ENCODE results near the gene CNTNAP3B. TPM values are rescaled to one million over a fixed set of nuclear protein-coding genes. Genes with fewer than 3 reads are reported as not detected.
A peak's percentile ranks its signal among the peaks of the same experiment; 100 is the strongest.
"Not testable (repeated sequence)": the region's sequence is repeated elsewhere in the genome, so short reads cannot be mapped to it uniquely, and the experiment has no call there.

CNTNAP3B gene
- total and polyA plus RNA-seq, 10 donors = 1.6 to 31.0 (median 12.5) TPM

DNA sequence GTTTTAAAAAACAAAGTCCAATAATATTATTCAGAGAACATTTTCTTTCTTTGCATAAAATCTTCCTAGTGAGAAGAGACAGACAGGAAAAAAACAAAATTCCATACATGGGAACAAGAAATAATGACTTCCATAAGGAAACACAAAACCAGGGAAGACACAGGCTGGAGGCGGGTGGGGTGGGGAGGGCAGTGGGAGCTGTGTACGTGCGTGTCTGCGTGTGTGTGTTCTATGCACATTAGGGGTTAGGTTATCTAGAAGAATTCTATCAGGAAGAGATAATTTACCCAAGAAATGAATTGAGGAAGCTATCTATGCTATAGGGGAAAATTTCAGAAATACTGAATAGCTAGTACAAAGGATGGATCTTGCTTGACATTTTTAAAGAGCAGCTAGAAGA, 58.2 kb downstream of the CNTNAP3B start:
- H3K9me3 ChIP-seq; H3K27me3 ChIP-seq (replicated peaks in 1 of 7); H3K27ac ChIP-seq; H3K36me3 ChIP-seq; H3K4me3 ChIP-seq; intact Hi-C loops (cut with DNase I; ENCODE audit: low total_unique reads); H3K4me1 ChIP-seq; DNase-seq: not testable (repeated sequence)
- WGBS, 5 donors = 50 to 80% methylated on average over 1 of the region's 4 CpGs; no CpG with 5 or more reads in 3 of the 5 donors

DNA sequence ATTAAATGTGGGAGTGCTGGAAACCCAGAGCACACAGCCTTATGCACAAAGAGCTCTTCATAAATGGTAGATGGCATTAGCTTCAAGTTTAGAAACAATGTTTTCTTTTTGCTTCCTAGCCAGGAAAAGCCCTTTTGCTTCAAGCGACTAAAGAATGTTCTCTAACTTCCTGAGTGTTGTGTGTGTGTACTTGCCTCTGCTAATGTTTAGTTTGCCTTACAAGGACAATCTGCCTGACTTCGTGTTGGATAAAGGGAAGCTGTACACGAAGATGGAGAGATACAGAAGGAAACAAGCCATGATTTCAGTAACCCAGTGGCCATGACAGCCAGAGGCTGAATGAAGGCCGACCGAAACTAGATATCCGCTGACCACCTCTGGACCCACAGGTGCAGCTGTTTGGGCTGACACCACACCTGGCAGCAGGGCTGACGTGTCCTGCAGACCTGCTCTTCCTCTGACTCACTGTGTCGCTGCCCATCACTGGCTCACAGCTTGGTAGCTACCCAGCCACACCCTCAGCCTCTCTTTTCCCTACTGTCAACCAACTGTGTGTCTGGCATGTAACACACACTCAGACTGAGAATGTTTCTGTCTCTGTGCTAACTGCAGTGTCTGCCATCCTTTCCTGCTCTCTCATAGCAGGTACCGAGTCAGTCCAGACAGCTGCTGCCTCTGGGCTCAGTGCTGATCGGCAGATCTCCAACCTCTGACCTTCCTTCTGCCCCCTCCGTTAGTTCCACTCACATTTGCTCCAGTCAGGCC, 59.0 kb downstream of the CNTNAP3B start:
- H3K36me3 ChIP-seq; intact Hi-C loops (cut with DNase I; ENCODE audit: low total_unique reads); H3K9me3 ChIP-seq; H3K4me3 ChIP-seq; H3K4me1 ChIP-seq; DNase-seq; H3K27ac ChIP-seq; H3K27me3 ChIP-seq (replicated peaks in 1 of 7): not testable (repeated sequence)
- 38 to 64% (median 62%) methylated on average over 3 to 4 of the region's 11 CpGs for WGBS, 5 donors

DNA sequence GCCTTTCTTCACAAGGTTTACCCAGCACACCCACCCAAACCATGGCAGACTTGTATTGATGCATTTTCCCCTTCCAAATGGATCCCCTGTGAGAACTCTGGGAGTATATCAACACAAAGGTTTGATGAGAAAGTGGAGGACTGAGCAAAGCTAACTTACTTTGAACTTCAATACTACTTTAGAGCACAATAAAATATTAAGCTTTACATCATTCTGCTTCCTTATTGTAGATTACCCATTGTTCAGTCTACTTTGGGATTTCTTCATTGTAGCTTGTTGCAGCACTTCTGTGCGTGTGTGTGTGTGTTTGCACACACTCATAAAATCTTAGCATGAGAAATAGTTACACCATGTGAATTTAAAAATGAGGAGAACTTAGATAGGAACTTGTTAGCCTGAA, 75.4 kb downstream of the CNTNAP3B start:
- H3K9me3 ChIP-seq; H3K4me1 ChIP-seq; H3K4me3 ChIP-seq; intact Hi-C loops (cut with DNase I; ENCODE audit: low total_unique reads); DNase-seq; H3K27ac ChIP-seq; H3K27me3 ChIP-seq (replicated peaks in 1 of 7); H3K36me3 ChIP-seq: not testable (repeated sequence)
- 90 to 97% (median 91%) methylated on average over 1 of the region's 1 CpG; no CpG with 5 or more reads in 1 of the 5 donors for WGBS, 5 donors

DNA sequence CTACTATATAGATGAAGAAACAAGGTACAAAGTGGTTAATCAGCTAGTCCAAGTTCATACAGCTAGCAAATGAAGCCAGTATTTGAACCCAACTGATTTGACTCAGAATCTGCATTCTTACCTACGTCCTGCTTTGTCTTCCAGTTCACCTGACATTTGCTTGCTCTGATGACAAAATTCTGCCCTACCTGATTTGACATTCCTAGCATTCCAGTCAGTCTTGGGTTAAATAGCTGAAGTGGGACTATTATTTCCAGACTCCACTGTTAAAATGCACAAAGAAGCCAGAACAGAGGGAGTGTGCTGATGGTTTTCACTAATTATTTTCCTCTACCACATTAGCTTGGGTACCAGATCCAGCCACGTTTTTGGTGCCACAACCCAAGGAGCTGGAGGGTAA, 78.5 kb downstream of the CNTNAP3B start:
- H3K4me3 ChIP-seq; H3K27me3 ChIP-seq (replicated peaks in 1 of 7); intact Hi-C loops (cut with DNase I; ENCODE audit: low total_unique reads); DNase-seq; H3K36me3 ChIP-seq; H3K9me3 ChIP-seq; H3K27ac ChIP-seq; H3K4me1 ChIP-seq: not testable (repeated sequence)
- no CpG with 5 or more reads among the region's 2 CpGs for WGBS, 5 donors

DNA sequence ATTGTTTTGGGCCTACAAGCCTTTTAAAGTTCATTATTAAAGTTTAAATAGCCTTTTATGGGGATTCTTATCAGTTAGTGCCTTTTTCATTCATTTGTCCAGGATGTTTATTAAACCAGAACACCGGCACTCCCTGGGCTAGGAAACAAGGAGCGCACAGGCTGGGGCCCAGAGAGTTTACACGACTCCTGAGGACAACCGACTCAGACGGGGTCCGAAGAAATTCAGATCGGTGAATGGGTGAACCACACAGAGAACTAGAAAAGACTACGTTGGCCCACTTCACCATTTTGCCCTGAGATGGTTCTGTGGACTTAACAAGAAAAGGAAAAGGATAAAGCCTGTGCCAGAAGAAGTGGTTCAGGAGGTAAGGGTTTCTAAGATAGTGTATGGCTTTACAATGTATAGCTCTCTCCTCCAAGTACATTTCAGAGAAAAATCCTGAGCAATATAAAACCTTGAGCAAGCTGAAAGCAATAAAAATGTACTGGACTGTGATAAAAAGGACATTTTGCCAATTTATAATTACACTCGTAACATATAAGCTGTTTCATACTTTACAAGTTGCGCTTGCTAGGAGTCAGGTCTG, 84.7 kb downstream of the CNTNAP3B start:
- intact Hi-C loops (cut with DNase I; ENCODE audit: low total_unique reads) = not testable (repeated sequence)

DNA sequence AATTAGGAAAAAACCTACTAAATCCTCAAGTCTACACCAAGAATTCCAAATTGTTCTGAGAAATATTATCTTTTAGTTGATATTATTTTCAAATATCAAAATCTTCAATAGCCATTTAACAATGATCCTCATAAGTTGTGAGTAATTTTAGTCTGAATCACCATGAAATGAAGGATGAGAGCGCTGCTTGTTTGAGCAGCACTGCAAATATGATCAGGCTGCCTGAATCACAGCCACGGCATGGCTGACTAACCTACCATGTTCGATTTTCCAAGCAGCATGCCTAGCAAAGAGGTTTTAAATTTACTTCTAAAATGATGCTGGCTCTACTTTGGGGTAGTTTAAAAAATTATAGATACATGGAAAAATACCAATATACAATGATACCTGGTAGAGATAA, 95.7 kb downstream of the CNTNAP3B start:
- H3K9me3 ChIP-seq; DNase-seq; H3K36me3 ChIP-seq; H3K27ac ChIP-seq; intact Hi-C loops (cut with DNase I; ENCODE audit: low total_unique reads); H3K4me1 ChIP-seq; H3K27me3 ChIP-seq (replicated peaks in 1 of 7); H3K4me3 ChIP-seq: not testable (repeated sequence)
- WGBS, 5 donors = no CpG with 5 or more reads among the region's 3 CpGs

More for the DNA sequence above, 84.7 kb downstream of the CNTNAP3B start:
- not testable (repeated sequence) for DNase-seq; H3K27me3 ChIP-seq (replicated peaks in 1 of 7); H3K9me3 ChIP-seq; H3K36me3 ChIP-seq; H3K27ac ChIP-seq; H3K4me1 ChIP-seq; H3K4me3 ChIP-seq
- WGBS, 5 donors = 77 to 96% (median 89%) methylated on average over 7 to 10 of the region's 10 CpGs

DNA sequence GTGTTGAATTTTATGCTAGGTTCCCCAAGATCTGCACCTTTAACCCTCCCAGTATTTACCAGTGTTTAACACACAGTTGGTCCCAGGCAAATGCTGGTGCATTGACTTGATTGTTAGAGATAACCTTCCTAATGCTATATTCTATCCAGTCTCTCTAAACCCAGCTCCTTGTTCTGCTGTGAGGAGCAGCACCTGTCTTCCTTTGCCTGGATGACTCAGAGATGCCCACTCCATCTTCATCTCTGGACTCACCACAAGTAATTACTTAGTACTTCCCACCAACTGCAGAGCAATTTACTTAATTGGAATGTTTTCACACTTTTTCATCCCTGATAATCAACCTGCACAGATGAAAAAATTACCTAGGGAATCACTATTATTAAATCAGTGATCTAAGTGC, 108.6 kb downstream of the CNTNAP3B start:
- DNase-seq; H3K36me3 ChIP-seq; H3K27me3 ChIP-seq (replicated peaks in 1 of 7); H3K4me1 ChIP-seq; intact Hi-C loops (cut with DNase I; ENCODE audit: low total_unique reads); H3K4me3 ChIP-seq; H3K9me3 ChIP-seq; H3K27ac ChIP-seq: not testable (repeated sequence)

DNA sequence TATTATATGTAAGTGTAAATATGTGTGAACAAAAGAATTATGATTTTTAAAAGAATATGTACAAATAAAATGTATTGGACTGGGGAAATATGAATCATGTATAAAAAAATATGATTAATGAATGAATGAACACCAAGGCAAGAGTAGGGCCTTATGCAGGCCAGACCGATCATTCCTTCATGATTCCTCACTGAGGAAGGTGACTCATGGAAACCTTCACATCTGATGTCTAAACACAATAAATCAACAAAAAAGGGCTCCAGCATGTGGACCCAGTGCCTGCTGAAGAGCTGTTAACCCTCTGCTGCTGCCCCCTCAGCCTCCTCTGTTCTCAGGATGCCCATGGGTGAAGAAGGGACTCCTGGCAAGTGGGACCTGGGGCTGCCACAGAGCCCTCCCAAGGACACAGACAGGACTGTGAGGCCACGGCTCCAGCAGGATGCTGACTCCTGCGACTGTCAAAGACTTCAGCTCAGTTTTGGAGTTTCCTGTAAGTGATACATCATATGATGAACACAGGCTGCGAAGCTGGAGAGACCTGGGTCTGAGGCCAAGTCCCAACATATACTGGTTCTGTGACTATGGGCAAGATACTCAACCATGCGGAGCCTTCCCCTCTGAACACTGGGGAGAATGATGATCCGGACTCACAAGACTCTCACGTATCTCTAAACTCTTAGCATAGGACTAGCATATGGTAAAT, 110.9 kb downstream of the CNTNAP3B start:
- H3K9me3 ChIP-seq; H3K4me1 ChIP-seq; intact Hi-C loops (cut with DNase I; ENCODE audit: low total_unique reads); H3K36me3 ChIP-seq; H3K27ac ChIP-seq; H3K27me3 ChIP-seq (replicated peaks in 1 of 7); H3K4me3 ChIP-seq: not testable (repeated sequence)
- DNase-seq = peak; percentile 47
- WGBS, 5 donors = 71 to 87% (median 81%) methylated on average over 4 to 7 of the region's 7 CpGs

DNA sequence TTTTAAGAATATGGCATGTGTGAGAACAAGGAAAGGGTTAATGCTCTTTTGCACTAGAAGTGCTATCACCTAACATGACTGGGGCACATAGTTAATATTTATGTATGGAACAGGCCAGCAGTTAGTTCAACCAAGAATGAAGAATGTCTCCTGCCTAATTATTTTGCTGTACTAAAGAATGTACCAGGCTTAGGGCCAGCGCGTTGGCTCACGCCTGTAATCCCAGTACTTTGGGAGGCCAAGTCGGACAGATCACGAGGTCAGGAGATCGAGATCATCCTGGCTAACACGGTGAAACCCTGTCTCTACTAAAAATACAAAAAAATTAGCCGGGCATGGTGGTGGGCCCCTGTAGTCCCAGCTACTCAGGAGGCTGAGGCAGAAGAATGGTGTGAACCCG, 114.9 kb downstream of the CNTNAP3B start:
- H3K4me3 ChIP-seq; H3K36me3 ChIP-seq; H3K9me3 ChIP-seq; H3K4me1 ChIP-seq; H3K27me3 ChIP-seq (replicated peaks in 1 of 7); DNase-seq; intact Hi-C loops (cut with DNase I; ENCODE audit: low total_unique reads); H3K27ac ChIP-seq: not testable (repeated sequence)
- WGBS, 5 donors = 88 to 94% (median 89%) methylated on average over 1 to 7 of the region's 9 CpGs; no CpG with 5 or more reads in 1 of the 5 donors

DNA sequence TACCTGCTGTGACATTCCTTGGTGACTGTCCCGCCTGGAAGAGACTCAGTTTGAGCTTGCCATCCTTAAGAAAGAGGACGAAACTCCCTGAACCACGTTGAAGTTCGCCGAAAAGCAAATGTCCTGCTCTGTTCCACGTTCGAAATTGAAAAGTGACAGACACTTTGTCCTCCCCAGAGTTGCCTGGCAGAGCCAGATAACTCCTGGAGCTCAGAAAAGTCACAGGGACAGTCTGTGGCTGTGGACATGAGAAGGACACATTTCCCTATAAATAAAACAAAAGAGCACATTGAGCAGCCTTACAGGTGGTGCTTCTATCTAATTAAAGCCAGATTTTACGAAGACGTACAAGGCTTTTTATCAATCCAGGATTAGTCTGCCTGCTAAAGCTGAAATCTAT, 137.6 kb downstream of the CNTNAP3B start:
- H3K4me3 ChIP-seq; DNase-seq; intact Hi-C loops (cut with DNase I; ENCODE audit: low total_unique reads); H3K27me3 ChIP-seq (replicated peaks in 1 of 7); H3K27ac ChIP-seq; H3K36me3 ChIP-seq; H3K4me1 ChIP-seq; H3K9me3 ChIP-seq: not testable (repeated sequence)
- 40% methylated on average over 1 of the region's 9 CpGs; no CpG with 5 or more reads in 4 of the 5 donors for WGBS, 5 donors

DNA sequence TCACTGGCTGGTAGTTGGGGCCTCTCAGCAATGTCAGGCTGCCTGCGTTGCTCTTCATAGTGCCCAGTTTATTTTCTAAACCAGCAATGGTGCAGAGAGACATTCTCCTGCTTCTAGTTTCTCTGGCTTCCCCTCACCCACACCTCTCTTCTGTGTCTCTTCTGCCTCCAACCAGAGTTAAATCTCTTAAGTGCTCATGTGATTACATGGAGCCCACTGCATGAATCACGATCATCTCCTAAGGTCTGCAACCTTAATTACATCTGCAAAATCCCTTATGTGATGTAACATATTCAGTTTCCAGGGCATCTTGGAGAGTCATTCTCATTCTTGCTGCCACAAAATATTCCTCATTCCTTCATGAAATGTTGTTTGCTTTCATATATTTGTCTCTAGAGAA, 149.0 kb downstream of the CNTNAP3B start:
- WGBS, 5 donors = no CpG with 5 or more reads among the region's 2 CpGs

More for the DNA sequence above, 149.0 kb downstream of the CNTNAP3B start:
- DNase-seq; H3K4me1 ChIP-seq; H3K27ac ChIP-seq; H3K36me3 ChIP-seq; H3K27me3 ChIP-seq (replicated peaks in 1 of 7); intact Hi-C loops (cut with DNase I; ENCODE audit: low total_unique reads); H3K4me3 ChIP-seq; H3K9me3 ChIP-seq: not testable (repeated sequence)

Measured in spleen (tissue), 11 donors.